Cerebellar cortex (tissue), 1 donor: ENCODE results near the gene DOCK9.
"Not testable (repeated sequence)": the region's sequence is repeated elsewhere in the genome, so short reads cannot be mapped to it uniquely, and the experiment has no call there.

Experiments used
- DNase-seq: peaks from one replicate; pipeline ENCODE4 v3.0.0-alpha.2; 2015; ENCODE audit warnings: low spot score

DOCK9 gene

DNA sequence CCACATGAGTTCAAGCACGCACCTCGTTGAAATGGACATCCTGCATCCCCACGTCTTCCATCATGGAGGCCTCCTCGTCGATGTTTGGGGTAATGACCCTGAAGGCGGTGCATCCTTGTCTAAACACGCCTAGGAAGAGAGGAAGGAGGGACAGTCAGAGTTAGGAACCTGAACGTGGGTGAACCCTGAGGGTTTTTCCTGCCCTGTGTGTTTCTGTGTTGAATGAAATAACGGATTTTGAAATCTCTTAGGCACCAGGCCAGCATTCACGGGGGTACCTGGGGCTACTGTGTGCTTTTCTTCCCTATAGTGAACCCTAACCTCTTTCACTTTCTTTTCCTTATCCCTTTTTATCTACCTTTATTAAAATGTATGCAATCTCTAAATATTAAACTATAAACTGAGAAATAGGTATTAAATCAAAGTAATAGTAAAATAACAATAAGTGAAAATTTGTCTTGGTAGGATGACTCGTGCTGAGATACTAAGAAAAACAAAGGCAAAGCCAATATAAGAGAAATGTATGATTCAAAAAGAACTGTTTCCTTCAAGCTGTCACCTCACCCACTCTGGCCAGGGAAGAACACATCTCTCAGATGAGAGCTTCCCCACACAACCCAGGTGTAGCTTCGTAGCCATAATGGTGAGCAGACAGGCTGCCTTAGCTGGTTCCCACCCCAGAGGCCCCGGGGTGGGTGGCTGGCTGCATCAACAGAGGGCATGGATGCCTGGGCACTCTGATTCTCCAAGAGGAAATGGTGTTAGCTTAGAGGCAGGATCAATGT lies 153.3 kb downstream of the DOCK9 start:
- no peak for DNase-seq

DNA sequence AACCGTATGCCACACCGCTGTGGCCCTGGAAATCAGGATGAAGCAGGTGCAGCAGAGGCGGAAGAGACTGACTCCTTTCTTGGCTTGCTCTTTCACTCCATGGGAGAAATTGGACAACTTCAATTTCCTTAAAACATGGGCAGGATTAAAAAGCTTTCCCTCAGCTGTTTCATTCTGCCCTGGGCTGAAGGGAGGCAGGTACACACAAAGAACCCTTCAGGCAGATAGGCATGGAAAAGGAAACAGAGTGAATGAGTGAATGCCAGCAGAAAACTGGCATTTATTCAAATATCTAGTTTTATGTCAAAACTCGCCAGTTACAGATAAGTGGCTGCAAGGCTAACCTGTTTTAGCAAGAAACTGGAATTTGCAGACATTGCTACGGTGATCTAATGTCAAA lies 154.4 kb downstream of the DOCK9 start:
- no peak for DNase-seq

DNA sequence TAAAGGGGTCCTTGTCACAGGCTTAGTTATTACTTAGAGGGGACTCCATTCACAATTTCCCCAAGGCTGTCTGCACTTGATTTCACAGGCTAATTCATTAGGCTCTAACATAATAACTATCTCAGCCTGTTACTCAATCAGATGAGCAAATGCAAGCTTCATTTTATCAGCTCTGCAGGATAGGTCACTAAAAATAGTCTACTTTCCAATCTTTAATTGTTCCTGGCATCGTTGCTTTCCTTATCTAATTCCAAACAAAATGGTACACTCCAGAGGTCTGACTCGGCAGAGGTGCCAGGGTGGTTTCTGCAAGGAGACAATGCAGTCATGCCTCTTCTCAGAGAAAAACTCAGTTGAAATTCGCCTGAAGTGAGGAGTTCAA lies 155.6 kb downstream of the DOCK9 start:
- DNase-seq, result no peak

DNA sequence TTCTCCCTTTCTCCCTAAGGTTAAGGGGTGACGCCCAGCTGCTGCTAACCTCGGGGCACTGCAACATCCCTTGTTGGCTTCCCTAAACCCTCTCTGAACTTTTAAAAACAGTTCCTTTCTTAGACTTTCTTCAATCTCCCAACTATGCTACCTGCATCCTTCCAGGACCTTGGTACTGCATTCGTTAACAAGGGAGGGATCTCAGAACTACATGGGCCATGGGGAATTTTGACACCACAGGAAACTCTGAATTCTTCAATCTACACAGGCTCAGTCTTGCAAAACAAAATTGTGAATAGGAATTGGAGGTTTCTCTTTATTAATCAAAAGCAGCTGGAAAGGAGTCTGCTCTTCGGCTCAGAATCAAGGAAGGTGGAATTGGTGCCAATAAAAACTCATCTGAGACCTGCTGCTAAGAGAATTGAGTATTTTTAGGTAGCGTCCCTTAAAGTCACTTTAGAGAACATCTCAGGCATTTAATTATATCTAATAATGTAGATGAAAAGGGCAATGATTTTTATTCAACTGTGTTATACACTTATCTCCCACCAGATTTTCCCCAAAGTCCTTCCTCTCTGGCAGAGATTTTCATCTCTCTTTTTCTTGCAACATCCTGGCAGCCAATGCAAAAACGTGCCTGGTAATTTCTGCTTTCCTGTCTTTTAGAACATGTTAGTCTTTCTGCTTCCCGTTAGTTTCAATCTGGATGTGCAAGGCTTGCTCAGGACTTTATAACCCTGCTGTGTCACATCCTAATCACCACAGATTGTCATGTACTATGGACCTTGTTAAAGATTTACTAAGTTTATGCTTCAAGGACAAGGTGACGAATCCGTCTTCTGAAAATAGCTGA lies 156.3 kb downstream of the DOCK9 start:
- no peak for DNase-seq

DNA sequence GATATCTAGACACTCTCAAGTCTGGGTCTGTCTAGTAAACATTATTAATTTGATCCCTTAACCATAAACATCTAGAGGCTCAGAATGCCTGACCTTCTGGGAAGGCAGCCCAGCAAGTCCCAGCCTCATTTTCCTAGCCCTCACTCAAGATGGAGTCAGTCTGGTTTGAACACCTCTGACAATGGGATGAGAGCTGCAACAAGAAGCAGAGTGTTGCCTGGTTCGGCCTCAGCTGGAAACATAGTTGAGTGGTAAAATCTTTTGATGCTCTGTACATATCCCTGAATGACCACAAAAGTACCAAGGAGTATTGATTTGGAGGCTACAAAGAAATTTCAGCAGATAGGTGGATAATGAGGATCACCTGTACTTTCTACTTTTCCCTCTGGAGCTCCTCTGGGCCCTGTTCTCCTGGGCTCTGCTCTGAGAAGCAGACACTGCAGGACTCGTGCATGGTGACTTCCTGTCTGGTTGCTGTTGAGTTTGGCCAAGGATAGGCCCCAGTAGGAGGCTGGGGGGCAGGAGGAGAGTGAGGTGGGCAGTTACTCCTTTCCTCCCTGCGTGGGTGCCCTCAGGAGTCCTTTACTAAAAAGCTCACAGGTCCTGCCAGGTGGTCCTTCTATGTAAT lies 157.0 kb downstream of the DOCK9 start:
- DNase-seq, result no peak

DNA sequence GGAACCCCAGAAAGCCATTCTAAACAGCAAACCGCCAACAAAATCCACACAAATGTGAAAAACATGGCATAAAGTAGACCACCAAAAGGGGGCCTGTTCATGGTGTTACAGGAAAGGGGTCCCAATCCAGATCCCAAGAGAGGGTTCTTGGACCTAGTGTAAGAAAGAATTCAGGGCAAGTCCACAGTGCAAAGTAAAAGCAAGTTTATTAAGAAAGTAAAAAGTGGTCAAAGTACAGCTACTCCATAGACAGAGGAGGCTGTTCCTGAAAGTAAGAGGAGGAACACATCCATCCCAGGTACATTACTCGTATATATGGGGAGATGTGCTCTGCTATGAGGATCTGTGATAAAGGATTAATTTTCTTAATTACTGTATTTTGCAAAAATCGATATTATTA lies 157.6 kb downstream of the DOCK9 start:
- no peak for DNase-seq

DNA sequence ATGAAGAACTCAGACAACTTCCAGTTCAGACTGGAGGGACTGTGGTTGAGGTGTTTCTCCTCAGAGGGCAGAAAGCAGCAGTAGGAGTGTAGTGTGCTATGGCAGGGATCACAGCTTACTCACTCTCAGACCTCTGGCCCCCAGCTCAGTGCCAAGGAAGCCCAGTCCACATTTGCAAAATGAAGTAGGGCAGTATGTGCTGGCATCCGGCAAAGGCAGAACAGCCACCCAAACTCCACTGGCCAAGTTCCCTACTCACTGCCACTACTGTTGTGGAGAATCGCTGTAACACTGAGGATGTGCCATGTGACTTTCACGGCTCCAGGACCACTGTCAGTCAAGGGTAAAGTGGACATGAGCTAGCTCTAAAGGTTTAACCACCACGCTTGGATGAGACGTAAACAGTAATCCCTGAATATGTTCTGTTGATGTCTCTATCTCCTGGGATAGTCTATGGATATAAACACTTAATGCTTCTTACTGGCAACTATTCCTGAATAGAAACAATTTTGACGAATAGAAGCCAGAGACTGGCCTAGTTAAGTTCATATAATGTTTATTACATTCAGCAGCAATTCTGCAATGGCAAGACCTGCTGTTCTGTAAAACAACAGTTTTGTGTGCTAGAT lies 158.4 kb downstream of the DOCK9 start:
- no peak for DNase-seq

DNA sequence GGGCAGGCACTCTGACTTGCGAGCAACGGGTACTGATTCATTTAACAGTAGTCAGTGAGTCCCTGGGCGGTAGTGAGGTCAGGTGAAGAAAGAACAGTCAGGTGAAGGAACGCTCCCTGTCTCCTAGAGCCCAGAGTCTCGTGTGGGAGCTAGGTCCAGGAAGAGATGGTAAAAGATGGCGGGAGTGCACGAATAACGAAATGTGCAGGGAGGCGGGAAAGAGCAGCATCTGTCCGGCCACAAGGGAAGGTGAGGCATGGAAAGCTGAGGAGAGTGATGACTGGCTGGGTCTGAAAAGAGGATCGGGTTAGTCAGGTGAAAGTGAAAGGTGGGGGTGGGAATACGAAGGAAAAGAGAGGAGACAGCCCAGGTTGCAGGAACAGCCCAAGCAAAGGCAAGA lies 161.5 kb downstream of the DOCK9 start:
- no peak for DNase-seq

DNA sequence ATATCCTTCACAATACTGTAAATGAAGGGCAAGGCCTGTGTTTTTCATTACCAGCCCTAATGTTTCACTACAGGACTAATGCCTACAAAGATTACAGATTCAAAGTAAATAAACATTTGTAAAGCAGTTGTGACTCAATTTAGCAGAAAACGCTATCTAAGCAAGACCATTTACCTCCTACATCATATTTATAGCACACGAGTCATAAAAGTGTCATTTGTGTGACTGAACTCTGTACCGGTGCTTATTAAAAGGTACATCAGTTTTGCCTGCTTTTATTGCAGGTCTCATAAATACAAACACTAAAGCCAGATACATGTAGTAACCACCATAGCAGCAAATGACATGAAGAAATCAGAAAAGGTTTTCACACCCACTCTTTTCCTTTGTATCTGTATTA lies 163.9 kb downstream of the DOCK9 start:
- DNase-seq, result no peak

DNA sequence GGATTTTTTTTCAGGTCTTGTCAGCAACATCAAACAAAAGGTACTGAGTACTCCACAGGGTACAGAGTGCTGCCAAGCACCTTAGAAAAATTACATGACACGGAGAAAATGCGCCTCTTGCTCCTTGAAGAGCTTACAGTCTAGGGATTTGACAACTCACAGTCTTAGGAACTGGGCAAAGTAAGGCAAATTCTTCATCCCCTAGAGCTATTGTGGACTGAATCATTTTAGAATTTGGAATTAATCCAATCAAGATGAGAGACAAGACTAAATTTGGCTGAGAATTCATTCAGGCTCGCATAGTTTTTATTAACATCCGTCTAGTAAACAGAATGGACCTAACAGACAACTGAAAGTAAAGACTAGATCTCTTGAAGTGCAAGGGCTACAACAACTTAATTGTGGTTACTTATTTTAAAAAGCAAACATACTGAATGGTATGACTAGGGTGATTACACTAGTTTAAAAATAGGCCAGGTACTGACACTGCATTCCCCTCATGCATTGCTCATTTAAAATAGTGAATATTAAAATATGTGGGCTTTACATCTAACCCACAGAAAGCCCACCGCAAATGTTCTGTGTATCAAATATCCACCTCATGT lies 165.6 kb downstream of the DOCK9 start:
- not testable (repeated sequence) for DNase-seq

DNA sequence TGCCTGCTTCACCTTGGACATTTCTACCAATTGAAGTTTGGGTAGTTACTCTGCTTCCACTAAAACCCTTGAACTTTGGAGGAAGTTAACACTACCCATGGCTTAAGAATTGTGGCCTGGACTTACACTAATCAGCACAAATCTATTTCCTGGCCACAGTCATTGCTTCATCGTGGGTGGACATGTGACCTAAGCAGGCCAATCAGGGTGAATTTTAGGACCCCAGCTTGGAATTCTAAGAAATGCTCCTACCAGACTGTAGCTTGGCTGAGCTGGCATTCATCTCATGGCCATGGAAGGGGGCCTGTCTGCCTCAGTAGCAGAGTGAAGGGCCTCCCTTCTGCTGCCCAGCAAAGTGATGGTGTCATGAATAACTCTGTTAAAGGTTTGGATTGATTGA lies 167.1 kb downstream of the DOCK9 start:
- DNase-seq, result no peak

DNA sequence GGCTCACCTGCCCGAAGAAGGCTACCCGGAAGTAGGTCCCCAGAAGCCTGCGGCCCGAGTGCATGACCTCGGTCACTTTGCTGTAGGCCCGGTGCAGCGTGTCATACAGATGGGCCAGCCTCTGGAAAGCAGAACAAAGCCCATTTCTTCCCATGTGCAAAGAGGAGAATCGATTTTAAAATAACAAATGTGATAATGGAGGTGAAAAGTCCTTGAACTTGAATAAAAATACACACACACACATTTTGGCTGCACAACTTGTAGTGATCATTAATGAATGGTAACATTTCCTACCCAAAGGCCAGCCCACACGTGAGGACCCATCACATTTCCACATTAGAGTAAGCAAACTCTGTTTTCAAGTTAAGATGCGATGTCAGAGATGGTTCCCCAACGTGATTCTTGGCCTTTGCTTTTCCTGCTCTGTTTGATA lies 168.5 kb downstream of the DOCK9 start:
- DNase-seq, result no peak

DNA sequence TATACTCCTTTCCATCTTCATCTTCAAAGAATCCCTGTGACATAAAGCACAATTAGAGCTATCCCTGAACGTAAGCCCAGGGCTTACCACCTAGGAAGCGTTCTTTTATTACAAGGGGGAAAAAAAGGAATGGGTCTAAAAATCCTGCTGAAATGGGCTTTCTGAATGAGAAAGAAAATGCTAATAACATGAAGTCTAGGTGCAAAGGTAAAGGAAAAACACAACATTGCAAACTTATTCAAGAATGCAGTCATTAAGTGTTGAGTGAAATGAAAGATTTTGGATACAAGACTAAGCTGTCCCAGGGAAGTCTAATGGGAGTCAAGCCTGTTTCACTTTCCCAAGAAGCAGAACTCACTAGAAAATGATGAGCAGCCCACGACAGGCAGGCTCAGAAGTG lies 170.1 kb downstream of the DOCK9 start:
- DNase-seq, result no peak

DNA sequence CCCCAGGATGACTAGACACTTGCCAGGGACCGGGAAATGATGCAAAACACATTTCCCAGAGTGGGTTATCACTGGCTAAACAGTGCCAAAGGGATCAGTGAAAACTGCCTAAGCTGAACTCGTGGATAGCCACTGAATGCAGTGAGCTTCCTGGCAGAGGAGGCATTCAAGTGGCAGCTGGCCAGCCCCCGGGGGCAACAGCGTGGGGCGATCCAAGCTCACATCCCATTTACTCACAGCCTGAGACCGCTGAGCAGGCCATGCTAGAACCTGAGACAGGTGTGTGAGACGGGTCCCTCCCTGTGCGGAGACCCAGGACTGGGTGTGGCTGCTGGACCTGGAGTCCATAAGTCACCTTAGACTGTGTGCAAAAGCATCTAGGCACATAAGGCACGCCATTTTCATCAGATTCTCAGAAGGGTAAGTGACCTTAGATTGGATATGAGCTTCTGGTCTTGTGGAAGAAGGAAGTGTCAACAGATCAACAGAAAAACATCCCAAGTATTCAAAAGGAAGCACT lies 173.5 kb downstream of the DOCK9 start:
- no peak for DNase-seq

DNA sequence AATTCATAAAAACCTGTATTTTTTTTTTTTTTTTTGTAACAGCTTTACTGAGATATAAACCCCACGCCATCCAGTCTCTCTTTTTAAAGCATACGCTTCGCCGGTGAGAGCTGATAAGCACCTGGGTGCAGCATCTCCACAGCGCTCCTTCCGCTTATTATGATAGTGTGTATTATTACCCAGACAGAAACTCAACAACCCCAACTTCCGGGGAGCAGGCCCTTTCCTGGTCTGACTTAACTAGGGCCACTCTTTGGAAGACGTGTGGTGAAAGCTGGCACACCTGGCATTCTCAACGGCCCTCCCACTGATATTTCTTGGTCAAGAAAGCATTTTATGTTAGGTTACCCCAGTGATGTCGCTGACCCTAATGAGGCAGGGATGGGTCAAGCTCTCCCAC lies 173.9 kb downstream of the DOCK9 start:
- DNase-seq, result no peak

DNA sequence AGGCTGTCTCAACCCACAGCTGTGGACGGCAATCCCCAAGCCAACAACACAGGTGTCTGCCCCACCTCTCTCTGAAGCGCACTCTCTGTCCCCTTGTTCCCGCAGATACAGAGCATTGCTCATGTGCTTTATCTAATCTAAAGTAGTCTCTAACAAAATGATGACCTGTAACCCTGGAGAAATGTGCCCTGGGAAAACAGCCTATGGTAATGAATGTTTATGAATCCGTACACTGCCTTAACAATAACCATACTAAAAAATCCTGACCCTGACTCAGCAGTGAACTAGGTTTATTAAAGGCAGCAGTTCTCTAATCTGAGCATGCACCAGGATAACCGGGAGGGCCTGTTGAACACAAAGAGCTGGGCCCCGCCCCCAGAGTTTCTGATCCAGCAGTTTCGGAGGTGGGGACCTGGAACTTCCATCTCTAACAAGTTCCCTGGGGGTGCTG lies 174.7 kb downstream of the DOCK9 start:
- DNase-seq, result no peak

DNA sequence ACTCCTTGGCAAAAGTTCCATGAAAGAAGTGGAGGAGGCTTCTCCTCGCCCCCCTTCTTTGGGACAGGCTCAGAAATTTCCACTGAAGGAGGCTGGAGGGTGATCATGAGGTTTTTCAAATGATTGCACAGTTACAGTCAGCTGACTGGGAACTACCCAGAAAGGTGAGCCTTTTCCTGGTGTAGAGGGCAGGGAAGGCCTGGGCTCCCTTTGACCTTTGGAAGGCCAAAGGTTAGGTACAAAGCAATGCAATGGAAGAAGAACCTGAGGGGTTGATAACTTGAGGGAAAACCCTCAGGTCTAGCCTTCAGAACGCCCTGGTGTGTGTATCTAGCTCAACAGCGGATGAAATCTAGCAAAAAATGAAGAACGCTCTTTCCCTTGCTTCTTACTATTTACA lies 175.3 kb downstream of the DOCK9 start:
- DNase-seq, result no peak

DNA sequence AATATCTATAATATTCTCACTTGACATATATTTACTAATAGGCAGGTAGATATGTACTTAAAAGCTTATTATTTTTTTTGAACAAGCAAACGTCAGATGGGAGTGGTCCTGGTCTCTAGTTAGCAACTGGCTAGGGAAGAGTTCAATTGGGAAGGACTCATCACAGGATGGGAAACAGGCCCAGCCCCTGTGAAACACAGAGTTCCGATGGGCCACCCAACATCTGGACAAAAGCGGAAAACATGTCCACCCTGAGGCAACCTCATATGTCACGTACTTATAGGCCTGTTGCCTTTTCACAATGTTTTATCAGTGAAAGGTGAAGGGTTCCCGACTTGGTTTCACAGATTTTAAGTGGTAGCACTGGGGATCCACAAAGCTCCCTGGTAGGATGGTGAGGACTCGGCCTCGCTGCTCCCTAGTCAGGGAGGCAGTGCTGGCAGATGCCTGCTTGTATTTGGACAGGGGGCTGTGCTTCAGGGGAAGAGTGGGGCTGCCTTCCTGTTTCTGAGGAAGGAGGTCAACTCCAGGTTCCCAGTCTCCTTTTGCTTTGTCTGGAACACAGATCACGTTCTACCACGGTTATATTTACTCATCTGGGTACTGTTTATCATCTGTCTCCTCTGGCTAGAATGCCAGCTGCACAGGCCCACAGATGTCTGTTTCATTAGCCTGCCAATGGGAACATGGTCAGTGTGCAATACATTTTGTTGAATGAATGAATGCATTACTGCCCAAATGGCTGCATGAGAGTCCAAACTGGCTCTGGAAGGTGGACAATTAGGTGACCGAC lies 176.0 kb downstream of the DOCK9 start:
- no peak for DNase-seq

DNA sequence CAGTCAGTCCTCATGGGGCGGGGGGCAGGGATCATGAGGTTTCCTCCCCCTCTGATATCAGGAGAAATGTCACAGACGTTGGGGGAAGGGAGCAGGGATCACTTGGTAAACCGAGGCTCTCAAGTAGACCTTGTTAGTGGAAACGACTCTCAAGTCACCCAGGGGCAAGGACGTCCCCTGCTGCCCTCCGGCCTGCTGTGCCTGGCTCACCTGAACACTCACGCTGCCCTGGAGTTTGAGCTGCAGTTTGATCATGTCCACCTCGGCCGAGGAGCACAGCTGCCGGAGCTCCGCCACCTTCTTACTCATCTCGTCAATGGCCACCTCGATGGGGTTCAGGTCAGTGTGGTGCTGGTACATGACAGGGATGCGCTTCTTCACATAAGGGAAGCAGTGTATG lies 177.8 kb downstream of the DOCK9 start:
- DNase-seq, result no peak

DNA sequence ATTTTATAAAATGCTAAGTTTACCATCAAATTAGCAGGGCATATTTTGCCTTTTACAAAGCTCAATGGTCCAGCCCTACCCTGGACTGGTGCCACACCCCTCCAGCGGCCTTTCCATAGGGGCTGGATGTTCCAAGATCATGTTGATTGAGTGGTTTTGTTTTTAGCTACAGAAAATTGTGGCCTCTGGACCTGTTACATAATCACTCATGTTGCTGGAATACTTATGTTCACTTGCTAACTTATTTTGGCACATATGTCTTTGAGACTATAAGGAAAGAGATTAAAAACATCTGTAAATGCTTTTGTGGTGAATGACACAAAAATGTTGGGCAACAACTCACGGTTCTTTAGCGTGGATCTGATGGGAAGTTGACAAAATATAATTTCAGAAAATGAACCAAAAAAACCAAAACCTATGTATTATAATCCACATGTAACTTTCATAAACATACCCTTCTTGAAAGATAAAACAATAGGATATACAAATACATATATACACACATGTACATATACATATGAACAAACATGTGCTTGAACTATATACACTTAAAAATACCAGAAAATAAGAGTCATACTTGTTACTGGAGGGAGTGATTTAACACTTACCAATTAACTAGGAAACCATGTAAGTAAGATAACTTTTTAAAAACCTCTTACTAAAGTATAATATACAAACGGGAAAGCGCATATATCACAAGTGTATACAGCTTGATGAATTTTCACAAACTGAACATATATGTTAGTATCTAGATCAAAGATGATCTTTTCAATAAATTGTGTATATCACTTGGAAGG lies 178.8 kb downstream of the DOCK9 start:
- DNase-seq, result no peak
